T-helper 1 cell treated with Interleukin-12 subunit alpha and Interleukin-12 subunit beta and Interleukin-4 antibody, amounts not matched to agents 30 μg/mL and 1 μg/mL, for 36 hours (primary cell): Measurements from ENCODE around the gene FBXW9.
"Not testable (repeated sequence)": the region's sequence is repeated elsewhere in the genome, so short reads cannot be mapped to it uniquely, and the experiment has no call there.

Experiments
- H3K27ac Mint-ChIP-seq: one replicate; pipeline ENCODE4 v1.8.0; 2021; ENCODE audit warnings: mild to moderate bottlenecking, mixed read lengths
- H3K27me3 Mint-ChIP-seq: one replicate; pipeline ENCODE4 v1.8.0; 2021; ENCODE audit warnings: low read depth, mixed read lengths
- H3K36me3 Mint-ChIP-seq: one replicate; pipeline ENCODE4 v1.8.0; 2021; ENCODE audit warnings: low read depth, mixed read lengths
- H3K4me1 Mint-ChIP-seq: one replicate; pipeline ENCODE4 v1.8.0; 2021; ENCODE audit warnings: low read depth, mixed read lengths
- H3K4me3 Mint-ChIP-seq: one replicate; pipeline ENCODE4 v1.8.0; 2021; ENCODE audit warnings: mild to moderate bottlenecking, moderate library complexity, mixed read lengths
- H3K9me3 Mint-ChIP-seq: one replicate; pipeline ENCODE4 v1.8.0; 2021; ENCODE audit warnings: mixed read lengths

The FBXW9 gene

GRCh38 chr19:12722566-12723380 is 26.3 kb upstream of the FBXW9 start:
- Mint-ChIP-seq H3K9me3 (no peaks in the 10 kb centered on the region), H3K27ac (peak overlapping the region; percentile 89), H3K4me3 (peak overlapping the region; percentile 94), H3K36me3 (peaks cover 18% of the 10 kb centered on the region), H3K4me1 (peaks cover 26% of the 10 kb centered on the region), H3K27me3 (no peaks in the 10 kb centered on the region)

GRCh38 chr19:12721656-12722565 is 25.5 kb upstream of the FBXW9 start:
- peaks cover 26% of the 10 kb centered on the region for H3K4me1 Mint-ChIP-seq
- H3K4me3 Mint-ChIP-seq = peak overlapping the region; percentile 94
- no peaks in the 10 kb centered on the region for H3K9me3 Mint-ChIP-seq
- no peaks in the 10 kb centered on the region for H3K27me3 Mint-ChIP-seq
- peak overlapping the region; percentile 92 for H3K27ac Mint-ChIP-seq
- H3K36me3 Mint-ChIP-seq = peaks cover 17% of the 10 kb centered on the region

GRCh38 chr19:12720851-12721655 is 24.6 kb upstream of the FBXW9 start:
- Mint-ChIP-seq H3K4me3 (peak overlapping the region; percentile 93), H3K9me3 (no peaks in the 10 kb centered on the region), H3K36me3 (peaks cover 12% of the 10 kb centered on the region), H3K27me3 (no peaks in the 10 kb centered on the region), H3K27ac (peak overlapping the region; percentile 92), H3K4me1 (peaks cover 26% of the 10 kb centered on the region)

- Mint-ChIP-seq H3K4me3 (peak overlapping the region; percentile 85), H3K36me3 (peaks cover 16% of the 10 kb centered on the region)
Observed at GRCh38 chr19:12720296-12720695, 23.9 kb upstream of the FBXW9 start.

GRCh38 chr19:12715929-12716328 is 19.5 kb upstream of the FBXW9 start:
- H3K27ac Mint-ChIP-seq = no peak overlapping the region

More at GRCh38 chr19:12720296-12720695, 23.9 kb upstream of the FBXW9 start:
- Mint-ChIP-seq H3K27me3 (no peaks in the 10 kb centered on the region), H3K27ac (peak overlapping the region; percentile 76), H3K9me3 (no peaks in the 10 kb centered on the region), H3K4me1 (peaks cover 26% of the 10 kb centered on the region)

GRCh38 chr19:12715102-12715501 is 18.7 kb upstream of the FBXW9 start:
- no peak overlapping the region for H3K4me3 Mint-ChIP-seq
- H3K9me3 Mint-ChIP-seq = no peaks in the 10 kb centered on the region
- H3K27ac Mint-ChIP-seq = no peak overlapping the region
- H3K27me3 Mint-ChIP-seq = no peaks in the 10 kb centered on the region
- H3K4me1 Mint-ChIP-seq = no peaks in the 10 kb centered on the region
- H3K36me3 Mint-ChIP-seq = peaks cover 36% of the 10 kb centered on the region

More at GRCh38 chr19:12715929-12716328, 19.5 kb upstream of the FBXW9 start:
- Mint-ChIP-seq H3K9me3 (no peaks in the 10 kb centered on the region), H3K4me3 (no peak overlapping the region), H3K36me3 (peaks cover 31% of the 10 kb centered on the region), H3K4me1 (peaks cover 6% of the 10 kb centered on the region), H3K27me3 (no peaks in the 10 kb centered on the region)

- not testable (repeated sequence) for H3K4me3 Mint-ChIP-seq, H3K27ac Mint-ChIP-seq, H3K27me3 Mint-ChIP-seq, H3K9me3 Mint-ChIP-seq, H3K4me1 Mint-ChIP-seq
- H3K36me3 Mint-ChIP-seq = peaks cover 32% of the 10 kb centered on the region
Observed at GRCh38 chr19:12713304-12713703, 16.9 kb upstream of the FBXW9 start.

- H3K9me3 Mint-ChIP-seq, H3K4me1 Mint-ChIP-seq, H3K4me3 Mint-ChIP-seq, H3K27ac Mint-ChIP-seq, H3K27me3 Mint-ChIP-seq: not testable (repeated sequence)
- H3K36me3 Mint-ChIP-seq = peaks cover 32% of the 10 kb centered on the region
Observed at GRCh38 chr19:12712077-12712476, 15.6 kb upstream of the FBXW9 start.

- Mint-ChIP-seq H3K36me3 (peaks cover 36% of the 10 kb centered on the region), H3K27ac (no peak overlapping the region), H3K4me1 (no peaks in the 10 kb centered on the region), H3K9me3 (no peaks in the 10 kb centered on the region), H3K4me3 (no peak overlapping the region), H3K27me3 (no peaks in the 10 kb centered on the region)
Observed at GRCh38 chr19:12711187-12711586, 14.8 kb upstream of the FBXW9 start.

GRCh38 chr19:12708641-12709040 is 12.2 kb upstream of the FBXW9 start:
- no peak overlapping the region for H3K27ac Mint-ChIP-seq
- no peaks in the 10 kb centered on the region for H3K9me3 Mint-ChIP-seq
- no peak overlapping the region for H3K4me3 Mint-ChIP-seq
- H3K36me3 Mint-ChIP-seq = peaks cover 33% of the 10 kb centered on the region
- no peaks in the 10 kb centered on the region for H3K27me3 Mint-ChIP-seq
- no peaks in the 10 kb centered on the region for H3K4me1 Mint-ChIP-seq

GRCh38 chr19:12706332-12706718 is 9.9 kb upstream of the FBXW9 start:
- Mint-ChIP-seq H3K27ac (no peak overlapping the region), H3K4me1 (no peaks in the 10 kb centered on the region), H3K36me3 (peaks cover 32% of the 10 kb centered on the region)

GRCh38 chr19:12705654-12706331 is 9.4 kb upstream of the FBXW9 start:
- H3K4me3 Mint-ChIP-seq = no peak overlapping the region
- H3K4me1 Mint-ChIP-seq = no peaks in the 10 kb centered on the region
- H3K27me3 Mint-ChIP-seq = no peaks in the 10 kb centered on the region
- H3K9me3 Mint-ChIP-seq = no peaks in the 10 kb centered on the region
- H3K27ac Mint-ChIP-seq = no peak overlapping the region
- peaks cover 28% of the 10 kb centered on the region for H3K36me3 Mint-ChIP-seq

More at GRCh38 chr19:12706332-12706718, 9.9 kb upstream of the FBXW9 start:
- Mint-ChIP-seq H3K9me3 (no peaks in the 10 kb centered on the region), H3K4me3 (no peak overlapping the region), H3K27me3 (no peaks in the 10 kb centered on the region)

GRCh38 chr19:12705169-12705568 is 8.7 kb upstream of the FBXW9 start:
- H3K36me3 Mint-ChIP-seq = peaks cover 24% of the 10 kb centered on the region
- no peak overlapping the region for H3K4me3 Mint-ChIP-seq
- H3K9me3 Mint-ChIP-seq = no peaks in the 10 kb centered on the region
- H3K4me1 Mint-ChIP-seq = no peaks in the 10 kb centered on the region
- H3K27ac Mint-ChIP-seq = no peak overlapping the region
- H3K27me3 Mint-ChIP-seq = no peaks in the 10 kb centered on the region

- H3K4me1 Mint-ChIP-seq = peaks cover 2% of the 10 kb centered on the region
- H3K27ac Mint-ChIP-seq = no peak overlapping the region
- H3K27me3 Mint-ChIP-seq = no peaks in the 10 kb centered on the region
- no peak overlapping the region for H3K4me3 Mint-ChIP-seq
- peaks cover 27% of the 10 kb centered on the region for H3K36me3 Mint-ChIP-seq
- H3K9me3 Mint-ChIP-seq = no peaks in the 10 kb centered on the region
Observed at GRCh38 chr19:12703046-12703445, 6.6 kb upstream of the FBXW9 start.
